Measurements from ENCODE around the gene EFCAB6.

GRCh38 chr22:43689356-43689755 is 122.7 kb downstream of the EFCAB6 start:
- no peak for TF ChIP-seq POLR2AphosphoS5 (IDR thresholded peaks at IDR 0.05)
- TF ChIP-seq EP300 (IDR thresholded peaks at IDR 0.05), result no peak
